HG02981 (cell line): ENCODE results near the gene PLPPR3.
"Not testable (repeated sequence)": the region's sequence is repeated elsewhere in the genome, so short reads cannot be mapped to it uniquely, and the experiment has no call there.

Experiments used
- ATAC-seq: cut with Tn5 transposase; IDR thresholded peaks from one replicate; pipeline ENCODE4 v1.9.1; 2021; ENCODE audit warnings: mild to moderate bottlenecking, moderate library complexity; ENCODE audit not compliant: unreplicated experiment

Gene PLPPR3

GRCh38 chr19:854549-854948 lies 32.8 kb upstream of the PLPPR3 start:
- no peak for ATAC-seq

- not testable (repeated sequence) for ATAC-seq
Measured at GRCh38 chr19:853614-854220, 32.0 kb upstream of the PLPPR3 start.

DNA sequence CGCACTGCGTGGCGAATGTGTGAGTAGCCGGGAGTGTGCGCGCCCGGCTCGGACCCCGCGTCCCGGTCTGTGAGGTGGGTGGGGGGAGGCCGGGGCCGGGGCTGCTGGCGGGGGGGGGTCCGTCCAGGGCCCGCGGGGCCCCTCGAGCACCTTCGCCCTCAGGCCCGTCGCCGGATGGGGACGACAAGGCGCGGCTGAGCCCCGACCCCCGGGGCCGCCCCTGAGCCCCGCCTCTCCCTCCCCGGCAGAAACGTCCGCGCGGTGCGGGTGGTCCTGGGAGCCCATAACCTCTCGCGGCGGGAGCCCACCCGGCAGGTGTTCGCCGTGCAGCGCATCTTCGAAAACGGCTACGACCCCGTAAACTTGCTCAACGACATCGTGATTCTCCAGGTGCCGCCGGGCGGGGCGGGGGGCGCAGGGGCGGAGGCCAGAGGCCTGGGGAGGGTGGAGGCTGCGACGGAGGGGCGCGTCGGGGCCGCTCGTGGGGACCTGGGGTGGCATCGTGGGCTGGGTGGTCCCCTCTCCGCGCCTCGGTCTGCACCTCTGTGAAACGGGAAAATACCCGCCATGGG lies 31.3 kb upstream of the PLPPR3 start:
- no peak for ATAC-seq

DNA sequence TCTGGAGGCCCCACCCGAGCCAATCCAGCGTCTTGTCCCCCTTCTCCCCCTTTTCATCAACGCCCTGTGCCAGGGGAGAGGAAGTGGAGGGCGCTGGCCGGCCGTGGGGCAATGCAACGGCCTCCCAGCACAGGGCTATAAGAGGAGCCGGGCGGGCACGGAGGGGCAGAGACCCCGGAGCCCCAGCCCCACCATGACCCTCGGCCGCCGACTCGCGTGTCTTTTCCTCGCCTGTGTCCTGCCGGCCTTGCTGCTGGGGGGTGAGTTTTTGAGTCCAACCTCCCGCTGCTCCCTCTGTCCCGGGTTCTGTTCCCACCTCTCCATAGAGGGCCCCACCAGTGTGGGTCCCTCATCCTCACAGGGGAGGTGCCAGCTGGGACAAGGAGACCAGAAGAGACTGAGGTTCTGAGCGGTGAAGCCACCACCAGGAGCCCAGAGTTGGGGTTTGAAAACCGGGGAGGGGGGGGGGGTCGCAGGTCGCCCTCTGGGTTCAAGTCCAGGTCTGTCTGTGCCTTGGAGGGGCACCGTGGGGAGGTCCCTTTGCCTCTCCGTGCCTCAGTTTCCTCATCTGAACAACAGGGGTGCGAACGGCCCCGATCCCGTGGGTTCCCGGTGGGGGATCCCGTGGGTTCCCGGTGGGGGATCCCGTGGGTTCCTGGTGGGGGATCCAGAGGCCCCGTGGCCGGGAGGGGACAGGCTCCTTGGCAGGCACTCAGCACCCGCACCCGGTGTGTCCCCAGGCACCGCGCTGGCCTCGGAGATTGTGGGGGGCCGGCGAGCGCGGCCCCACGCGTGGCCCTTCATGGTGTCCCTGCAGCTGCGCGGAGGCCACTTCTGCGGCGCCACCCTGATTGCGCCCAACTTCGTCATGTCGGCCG lies 30.6 kb upstream of the PLPPR3 start, which contains the start of gene ELANE:
TSS of gene ELANE (plus strand) at position 168 of the 878 bp plus-strand sequence. CDS start at position 194, 26 bp downstream.
- ATAC-seq = no peak

- ATAC-seq = no peak
Measured at GRCh38 chr19:850979-851335, 29.2 kb upstream of the PLPPR3 start.

- no peak for ATAC-seq
Measured at GRCh38 chr19:850221-850978, 28.6 kb upstream of the PLPPR3 start.

- ATAC-seq = not testable (repeated sequence)
Measured at GRCh38 chr19:849195-849594, 27.4 kb upstream of the PLPPR3 start.

DNA sequence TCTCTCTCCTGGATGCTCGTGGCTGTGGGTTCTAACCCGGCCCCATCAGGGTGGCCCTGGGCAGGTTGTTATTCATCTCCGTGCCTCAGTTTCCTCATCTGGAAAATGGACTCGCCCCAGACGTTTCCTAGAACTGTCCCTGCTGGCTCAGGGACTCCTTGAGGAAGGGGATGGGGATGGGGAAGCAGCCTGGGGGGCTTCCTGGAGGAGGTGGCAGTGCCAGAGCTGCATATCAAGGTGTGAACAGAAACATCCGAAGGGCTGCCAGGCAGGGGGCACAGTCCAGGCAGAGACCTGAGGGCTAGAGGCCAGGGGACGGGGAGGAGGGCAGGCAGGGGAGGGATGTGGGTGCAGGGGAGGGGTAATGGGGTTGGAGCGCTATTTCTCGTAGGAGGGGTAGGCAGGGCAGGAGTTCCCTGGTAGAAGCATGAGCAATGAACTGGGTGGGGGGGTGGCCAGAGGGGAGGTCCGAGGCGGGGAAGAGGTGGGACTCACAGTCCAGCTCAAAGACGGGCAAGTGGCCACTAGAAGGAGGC lies 26.7 kb upstream of the PLPPR3 start:
- ATAC-seq = no peak

GRCh38 chr19:845707-846521 lies 24.2 kb upstream of the PLPPR3 start:
- no peak for ATAC-seq

DNA sequence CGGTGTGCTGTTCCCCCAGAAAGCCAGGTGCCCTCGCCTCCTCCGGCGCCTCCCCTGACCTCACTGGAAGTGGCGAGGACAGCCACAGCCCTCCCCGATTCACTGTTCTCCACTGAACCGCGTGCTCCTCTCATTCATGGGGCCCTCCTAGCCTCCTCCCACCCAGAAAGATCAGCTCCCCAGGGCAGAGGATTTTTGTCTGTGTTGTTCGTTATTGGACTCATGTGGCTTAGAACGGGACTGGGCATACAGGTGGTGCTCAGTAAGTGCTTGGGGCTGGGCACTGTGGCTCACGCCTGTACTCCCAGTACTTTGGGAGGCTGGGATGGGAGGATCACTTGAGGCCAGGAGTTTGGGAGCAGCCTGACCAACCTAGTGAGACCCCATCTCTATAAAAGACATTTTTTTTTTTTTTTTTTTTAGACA lies 22.8 kb upstream of the PLPPR3 start:
- ATAC-seq = no peak

DNA sequence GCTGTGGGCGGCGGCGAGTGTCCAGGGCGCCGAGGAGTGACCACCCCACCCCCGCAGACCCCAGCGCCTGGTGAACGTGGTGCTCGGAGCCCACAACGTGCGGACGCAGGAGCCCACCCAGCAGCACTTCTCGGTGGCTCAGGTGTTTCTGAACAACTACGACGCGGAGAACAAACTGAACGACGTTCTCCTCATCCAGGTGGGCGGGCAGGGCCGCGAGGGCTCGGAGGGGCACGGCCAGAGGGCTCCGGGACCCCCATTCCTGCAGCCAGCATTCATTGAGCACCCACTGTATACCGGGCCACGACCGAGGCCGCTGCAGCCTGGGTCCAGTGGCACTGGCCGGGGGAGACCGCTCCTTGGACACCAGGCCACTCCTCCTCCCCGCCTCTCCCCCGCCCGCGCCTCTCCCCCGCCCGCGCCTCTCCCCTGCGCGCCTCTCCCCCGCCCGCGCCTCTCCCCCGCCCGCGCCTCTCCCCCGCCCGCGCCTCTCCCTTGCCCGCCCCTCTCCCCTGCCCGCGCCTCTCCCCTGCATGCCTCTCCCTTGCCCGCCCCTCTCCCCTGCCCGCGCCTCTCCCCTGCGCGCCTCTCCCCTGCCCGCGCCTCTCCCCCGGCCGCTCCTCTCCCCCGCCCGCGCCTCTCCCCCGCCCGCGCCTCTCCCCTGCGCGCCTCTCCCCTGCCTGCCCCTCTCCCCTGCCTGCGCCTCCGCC lies 22.2 kb upstream of the PLPPR3 start:
- no peak for ATAC-seq

- no peak for ATAC-seq
Measured at GRCh38 chr19:843180-843835, 21.6 kb upstream of the PLPPR3 start.

DNA sequence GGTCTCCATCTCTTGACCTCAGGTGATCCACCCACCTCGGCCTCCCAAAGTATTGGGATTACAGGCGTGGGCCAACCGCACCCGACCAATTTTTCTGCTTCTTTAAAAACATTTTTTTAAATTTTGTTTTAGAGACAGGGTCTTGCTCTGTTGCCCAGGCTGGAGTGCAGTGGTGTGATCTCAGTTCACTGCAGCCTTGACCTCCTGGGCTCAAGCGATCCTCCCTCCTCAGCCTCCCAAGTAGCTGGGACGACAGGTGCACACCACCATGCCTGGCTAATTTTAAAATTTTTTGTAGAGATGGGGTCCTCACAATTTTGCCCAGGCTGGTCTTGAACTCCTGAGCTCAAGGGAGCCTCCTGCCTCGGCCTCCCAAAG lies 21.0 kb upstream of the PLPPR3 start:
- not testable (repeated sequence) for ATAC-seq

DNA sequence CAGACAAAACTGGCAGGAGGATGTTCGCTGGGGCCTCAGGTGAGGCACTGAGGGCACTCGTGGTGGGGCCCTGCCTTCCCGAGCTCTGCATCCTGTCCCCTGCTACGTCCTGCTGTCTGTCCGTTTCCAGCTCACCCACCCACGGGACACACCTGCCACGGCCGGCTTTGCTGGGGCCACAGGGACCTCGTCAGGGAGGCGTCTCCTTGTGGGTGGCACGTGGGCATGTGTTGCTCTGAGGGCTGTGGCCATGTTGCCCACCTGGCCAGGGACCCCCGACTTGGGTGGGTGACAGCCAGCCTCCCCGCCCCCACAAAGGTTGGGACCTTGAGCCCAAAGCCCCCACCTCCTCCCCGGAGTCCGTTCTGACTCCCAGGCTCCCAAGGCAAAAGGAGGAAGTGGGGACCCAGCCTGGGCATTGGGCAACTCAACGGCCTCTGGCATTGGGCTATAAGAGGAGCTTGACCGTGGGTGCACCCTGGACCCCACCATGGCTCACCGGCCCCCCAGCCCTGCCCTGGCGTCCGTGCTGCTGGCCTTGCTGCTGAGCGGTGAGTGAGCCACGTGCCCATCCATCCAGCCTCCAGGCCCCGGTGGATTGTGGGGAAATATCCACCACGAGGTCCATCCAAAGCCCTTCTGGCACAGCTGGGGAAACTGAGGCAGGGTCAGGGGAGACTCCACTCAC lies 18.9 kb upstream of the PLPPR3 start, which contains the start of gene PRTN3:
TSS of gene PRTN3 (plus strand) at position 481 of the 688 bp plus-strand sequence. CDS start at position 491, 10 bp downstream.
- ATAC-seq = no peak

- ATAC-seq = no peak
Measured at GRCh38 chr19:835210-835810, 13.6 kb upstream of the PLPPR3 start.

- no peak for ATAC-seq
Measured at GRCh38 chr19:834216-834615, 12.5 kb upstream of the PLPPR3 start.

DNA sequence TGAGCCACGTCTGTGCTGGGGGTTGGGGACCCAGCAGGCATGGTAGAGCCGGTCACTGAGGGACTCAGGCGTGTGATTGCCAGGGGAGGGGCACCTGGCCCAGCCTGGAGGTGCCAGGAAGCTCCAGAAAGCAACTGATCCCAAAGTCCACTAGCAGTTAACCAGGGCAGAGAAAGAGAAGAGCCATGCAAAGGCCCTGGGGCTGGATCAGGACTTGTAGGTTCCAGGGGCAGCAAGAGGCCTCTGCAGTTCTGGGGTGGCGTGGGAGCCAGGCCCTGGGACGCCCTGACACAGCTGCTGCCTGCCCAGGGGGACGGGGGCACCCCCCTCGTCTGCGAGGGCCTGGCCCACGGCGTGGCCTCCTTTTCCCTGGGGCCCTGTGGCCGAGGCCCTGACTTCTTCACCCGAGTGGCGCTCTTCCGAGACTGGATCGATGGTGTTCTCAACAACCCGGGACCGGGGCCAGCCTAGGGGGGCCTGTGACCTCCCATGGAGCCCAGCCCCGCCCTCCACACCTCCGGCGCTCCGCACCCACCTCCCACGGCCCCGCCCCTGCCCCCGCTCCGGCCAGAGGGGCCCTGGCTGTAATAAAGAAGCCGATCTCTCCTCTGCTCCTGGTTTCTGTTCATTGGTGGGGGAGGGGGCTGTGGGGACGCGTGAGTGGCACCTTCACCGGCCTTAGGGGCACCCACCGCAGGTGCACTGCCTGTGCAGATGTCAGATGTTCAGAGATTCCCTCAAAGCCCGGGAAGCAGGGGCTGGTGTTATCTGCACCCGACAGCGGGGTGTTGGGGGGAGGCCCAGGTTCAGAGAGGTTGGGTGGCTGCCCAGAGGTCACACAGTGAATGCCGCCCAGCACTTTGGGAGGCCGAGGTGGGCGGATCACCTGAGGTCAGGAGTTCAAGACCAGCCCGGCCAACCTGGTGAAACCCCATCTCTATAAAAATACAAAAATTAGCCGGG lies 9.9 kb upstream of the PLPPR3 start:
- ATAC-seq = no peak
